GM19324 (cell line): ENCODE measurements around the gene C1QTNF1.
"Not testable (repeated sequence)": the region's sequence is repeated elsewhere in the genome, so short reads cannot be mapped to it uniquely, and the experiment has no call there.

Source experiments
- ATAC-seq: cut with Tn5 transposase; IDR thresholded peaks from one replicate; pipeline ENCODE4 v1.9.1; 2021; ENCODE audit warnings: mild to moderate bottlenecking, moderate library complexity; ENCODE audit not compliant: unreplicated experiment, low FRiP score

Gene C1QTNF1

DNA sequence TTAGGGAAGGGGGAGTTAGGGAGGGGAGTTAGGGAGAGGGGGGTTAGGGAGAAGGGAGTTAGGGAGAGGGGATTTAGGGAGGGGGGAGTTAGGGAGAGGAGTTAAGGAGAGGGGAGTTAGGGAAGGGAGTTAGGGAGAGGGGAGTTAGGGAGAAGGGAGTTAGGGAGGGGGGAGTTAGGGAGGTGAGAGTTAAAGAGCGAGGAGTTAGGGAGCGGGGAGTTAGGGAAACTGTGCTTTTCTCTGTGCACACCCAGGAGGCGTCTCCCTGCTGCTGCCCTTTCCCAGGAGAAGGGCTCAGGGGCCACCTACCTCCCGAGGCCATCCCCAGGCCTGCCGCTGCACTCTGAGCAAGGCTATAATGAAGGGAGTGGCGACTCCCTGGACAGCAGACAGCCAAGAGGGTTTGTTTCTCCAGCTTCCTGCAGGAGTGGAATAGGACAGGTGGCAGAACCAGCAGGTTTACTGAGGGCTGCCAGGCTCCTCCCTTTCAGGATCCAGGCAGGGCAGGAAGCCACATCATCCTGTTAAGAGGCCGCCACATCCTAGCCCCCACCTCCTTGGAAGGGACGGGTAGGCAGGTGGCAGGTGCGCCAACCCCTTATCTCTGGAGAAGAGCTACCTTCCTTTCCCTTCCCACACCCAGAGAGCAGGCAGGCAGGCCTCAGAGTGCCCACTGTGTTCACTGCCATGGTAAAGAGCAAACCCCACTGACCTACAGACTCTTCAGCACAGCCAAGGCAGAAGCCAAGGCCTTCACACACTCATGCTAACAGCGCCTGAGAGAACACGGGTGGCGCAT, 18.7 kb upstream of the C1QTNF1 start:
- no peak for ATAC-seq

DNA sequence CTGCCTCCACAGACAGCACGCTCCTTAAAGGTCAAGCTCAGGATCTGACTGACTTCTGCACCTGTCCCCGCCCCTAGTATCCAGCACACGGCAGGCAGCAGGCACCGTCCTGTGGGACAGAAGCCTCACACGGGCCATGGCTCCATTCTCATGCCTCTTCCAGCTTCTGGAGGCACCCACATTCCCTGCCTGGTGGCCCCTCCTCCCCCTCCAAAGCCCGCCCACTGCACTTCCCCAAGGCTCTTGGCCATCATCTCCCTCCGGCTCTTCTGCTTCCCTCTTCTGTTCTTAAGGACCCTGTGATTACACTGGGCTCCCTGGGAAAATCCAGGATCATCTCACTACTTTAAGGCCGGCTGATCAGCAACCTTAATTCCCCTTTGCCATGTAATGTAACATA, 17.9 kb upstream of the C1QTNF1 start:
- no peak for ATAC-seq

DNA sequence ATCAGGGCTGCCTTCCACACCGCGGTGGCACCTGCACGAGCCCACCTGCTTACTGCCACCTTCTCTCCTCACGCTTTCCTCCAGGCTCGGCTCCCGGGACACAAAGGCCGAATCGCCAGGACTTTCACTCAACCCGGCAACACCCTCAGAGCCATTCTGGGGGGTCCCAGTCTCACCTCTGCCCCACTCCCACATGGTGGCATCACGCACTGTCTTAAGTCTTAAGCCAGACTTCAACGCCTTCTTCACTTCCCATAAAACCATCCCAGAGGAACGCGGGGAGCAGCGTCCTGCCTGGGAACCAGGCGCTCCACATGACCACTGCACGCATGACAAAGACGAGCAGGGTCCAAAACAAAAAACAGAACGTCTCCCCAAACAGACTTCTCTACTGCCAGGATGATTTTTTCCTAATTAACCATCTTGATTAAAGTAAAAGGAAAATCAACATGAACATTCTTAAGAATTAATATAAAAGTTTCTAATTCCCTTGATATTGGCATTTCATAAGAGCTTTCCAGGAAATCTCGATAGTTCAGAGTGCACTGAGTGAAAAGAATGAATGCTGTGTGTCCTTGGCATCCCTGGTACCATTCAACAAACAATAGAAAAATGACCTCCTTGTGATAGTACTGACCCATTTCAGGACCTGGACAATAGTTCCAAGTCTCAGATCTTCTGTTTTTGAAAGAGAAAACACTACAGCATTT, 17.0 kb upstream of the C1QTNF1 start:
- no peak for ATAC-seq

DNA sequence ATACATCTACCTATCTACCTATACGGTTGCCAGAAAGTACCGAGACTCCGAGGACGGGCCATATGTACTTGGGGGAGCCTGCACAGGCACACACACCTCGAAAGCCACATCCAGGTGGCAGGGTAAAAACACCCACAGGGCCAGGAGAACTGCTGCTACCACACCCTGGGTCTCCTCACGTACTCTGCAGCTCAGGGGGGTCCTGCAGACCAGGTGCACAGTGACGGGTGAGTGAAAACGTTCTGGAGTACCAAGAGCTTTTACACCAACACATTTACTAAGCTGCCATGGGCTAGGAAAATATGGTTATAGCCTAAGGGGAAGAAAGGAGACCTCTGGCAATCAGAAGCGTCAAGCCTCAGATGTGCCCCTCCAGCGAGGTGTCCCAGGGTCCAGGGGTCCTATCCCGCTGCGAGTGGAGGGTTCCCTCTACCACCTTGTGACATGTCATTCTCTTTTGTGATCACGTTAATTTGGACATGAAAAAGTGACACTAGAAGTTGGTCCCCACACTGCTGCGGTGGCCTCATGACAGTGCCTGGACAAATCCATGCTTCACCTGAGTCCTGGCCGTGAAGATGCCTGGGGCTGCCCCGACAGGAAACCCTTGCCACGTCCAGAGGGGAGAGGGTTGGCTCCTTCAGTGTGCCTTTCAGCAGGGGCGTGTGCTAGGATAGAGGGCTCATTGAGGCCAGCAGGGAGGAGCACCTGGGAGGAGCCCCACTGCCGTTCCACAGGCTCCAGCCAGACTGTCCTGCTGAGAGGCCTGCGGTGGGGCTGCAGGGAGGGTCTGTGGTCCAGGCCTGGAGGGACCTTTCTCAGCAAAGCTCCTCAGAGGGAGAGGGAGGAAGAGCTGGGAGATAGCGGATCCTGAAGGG, 16.2 kb upstream of the C1QTNF1 start:
- no peak for ATAC-seq

DNA sequence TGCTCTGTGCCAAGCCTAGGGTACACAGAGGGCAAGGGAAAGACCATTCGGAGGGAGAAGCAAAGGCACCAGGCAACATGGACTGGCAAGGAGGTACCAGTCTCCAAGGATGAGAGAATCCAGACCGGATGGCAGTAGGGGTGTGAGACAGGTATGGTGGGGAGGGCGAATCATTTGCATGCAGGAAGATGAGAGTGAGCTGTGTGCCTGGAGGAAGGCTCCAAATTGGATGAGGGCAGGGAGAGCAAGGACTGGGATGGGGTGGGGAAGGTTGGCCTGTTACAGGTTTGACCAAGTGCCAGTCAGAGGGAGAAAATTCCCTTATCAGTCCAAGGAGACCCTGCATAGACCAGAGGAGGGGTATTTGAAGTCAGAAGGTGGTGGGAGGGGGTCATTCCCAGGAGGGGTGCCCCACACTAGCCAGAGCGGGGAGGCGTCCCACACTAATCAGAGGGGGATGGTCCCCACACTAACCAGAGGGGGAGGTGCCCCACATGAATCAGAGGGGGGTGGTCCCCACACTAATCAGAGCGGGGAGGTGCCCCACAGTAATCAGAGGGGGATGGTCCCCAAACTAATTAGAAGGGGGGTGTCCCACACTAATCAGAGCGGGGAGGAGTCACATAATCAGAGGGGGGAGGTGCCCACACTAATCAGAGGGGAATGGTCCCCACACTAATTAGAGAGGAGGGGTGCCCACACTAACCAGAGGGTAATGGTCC, 15.1 kb upstream of the C1QTNF1 start:
- ATAC-seq = no peak

DNA sequence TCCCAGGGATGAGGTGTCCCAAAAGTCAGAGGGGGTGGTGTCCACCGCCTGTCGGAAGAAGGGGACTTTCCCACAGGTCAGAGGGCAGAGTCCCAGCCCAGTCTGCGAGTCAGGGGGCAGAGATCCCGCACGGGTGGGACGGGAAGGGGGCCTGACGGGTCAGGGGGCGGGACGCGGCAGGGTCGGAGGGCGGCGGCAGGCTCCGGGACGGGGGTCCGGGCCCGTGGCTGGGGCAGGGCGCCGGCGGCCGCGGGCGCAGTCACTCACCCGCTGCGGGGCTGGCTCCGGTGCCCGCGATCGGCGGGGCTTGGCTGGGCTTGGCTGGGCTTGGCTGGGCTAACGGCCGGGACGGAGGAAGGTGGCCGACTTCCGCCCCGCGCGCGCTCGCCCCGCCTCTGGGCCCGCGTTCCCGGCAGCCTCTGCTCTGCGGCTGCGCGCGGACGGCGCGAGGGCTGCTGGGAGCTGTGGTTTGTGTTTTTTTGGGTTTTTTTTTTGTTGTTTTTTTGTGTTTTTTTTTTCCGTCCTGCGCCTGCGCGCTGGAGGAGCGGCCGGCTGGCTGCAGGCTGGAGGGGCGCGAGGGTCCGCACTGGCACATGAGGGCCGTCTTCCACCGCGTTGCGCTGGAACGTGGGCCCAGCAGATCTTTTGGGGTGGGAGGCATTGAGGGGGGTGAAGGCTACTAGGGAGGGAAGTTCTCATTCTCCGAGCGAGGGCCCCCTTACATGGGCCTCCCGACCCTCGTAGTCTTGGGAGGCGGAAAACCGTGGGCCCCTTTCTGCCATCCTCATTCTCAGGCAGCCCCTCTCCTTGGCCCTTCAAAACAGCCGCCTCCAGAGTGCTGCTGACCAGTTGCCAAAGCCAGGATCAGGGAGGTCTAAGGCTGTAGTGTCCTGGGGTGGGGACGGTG, 14.3 kb upstream of the C1QTNF1 start, which contains the start of gene CANT1:
TSS of gene CANT1 (minus strand) at position 368 of the 907 bp plus-strand sequence. CDS start 12,142 bp downstream, outside the sequence.
- peak; percentile 95 for ATAC-seq

DNA sequence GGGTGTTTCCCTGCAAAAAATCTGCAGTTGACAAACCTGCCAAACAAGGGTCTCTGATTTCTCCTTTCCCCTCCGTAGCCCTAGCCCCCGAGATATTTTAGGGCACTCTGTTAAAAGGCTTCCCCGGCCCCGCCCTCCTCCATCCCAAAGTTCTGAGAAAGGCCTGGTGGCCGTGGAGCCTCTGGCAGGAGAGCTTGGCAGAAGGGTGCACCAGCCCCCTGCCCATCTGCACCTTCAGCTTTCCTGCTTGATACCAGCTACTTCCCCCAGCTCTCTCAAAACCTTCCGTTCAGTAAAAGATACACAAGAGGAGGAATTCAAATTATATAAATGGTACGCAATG, 13.7 kb upstream of the C1QTNF1 start:
- no peak for ATAC-seq

DNA sequence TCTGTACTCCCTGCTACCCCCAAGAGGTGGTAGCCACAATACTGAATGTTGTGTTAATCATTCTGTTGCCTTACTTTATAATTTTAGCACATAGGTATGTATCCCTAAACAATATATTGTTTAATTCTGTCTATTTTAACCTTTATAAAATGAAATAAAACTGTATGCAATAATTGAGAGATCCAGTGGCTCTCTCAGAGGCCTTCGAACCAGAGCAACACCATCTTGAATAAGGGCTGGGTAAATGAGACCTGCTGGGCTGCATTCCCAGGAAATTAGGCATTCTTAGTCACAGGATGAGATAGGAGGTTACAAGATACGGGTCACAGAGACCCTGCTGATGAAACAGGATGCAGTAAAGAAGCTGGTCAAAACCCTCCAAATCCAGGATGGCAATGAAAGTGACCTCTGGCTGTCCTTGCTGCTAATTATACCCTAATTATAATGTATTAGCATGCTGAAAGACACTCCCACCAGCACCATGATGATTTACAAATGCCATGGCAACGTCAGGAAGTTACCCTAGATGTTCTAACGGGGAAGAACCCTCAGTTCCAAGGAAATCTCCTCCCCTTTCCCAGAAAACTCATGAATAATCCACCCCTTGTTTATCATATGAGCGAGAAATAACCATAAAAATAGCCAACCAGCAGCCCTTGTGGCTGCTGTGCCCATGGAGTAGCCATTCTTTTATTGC, 12.4 kb upstream of the C1QTNF1 start:
- no peak for ATAC-seq

DNA sequence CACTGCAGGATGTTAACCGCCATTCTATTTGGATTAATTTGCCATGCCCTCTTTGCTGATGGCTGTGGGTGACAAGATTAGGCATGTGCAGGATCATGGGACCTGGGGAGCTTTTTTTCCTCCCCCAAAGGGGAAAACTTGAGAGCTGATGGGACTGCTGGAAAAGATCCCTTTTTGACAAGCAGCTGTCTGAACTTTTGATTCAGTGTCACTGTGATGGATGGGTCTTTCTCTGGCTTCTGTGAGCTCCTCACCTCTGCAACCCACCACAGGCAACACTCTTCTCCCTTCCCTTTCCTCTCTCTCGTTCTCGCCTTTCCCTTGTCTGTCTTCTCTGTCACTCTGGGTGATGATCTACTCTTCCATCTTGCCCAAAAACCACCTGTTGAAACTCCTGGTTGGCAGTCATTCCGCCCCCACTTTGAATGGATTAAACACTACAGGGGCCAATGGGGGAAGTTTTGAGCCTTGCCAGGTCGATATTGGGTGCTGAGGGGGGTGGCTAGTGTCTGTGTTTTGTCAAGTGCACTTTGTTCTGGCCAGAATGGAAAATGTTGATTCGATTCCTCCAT, 11.3 kb upstream of the C1QTNF1 start:
- ATAC-seq = no peak

DNA sequence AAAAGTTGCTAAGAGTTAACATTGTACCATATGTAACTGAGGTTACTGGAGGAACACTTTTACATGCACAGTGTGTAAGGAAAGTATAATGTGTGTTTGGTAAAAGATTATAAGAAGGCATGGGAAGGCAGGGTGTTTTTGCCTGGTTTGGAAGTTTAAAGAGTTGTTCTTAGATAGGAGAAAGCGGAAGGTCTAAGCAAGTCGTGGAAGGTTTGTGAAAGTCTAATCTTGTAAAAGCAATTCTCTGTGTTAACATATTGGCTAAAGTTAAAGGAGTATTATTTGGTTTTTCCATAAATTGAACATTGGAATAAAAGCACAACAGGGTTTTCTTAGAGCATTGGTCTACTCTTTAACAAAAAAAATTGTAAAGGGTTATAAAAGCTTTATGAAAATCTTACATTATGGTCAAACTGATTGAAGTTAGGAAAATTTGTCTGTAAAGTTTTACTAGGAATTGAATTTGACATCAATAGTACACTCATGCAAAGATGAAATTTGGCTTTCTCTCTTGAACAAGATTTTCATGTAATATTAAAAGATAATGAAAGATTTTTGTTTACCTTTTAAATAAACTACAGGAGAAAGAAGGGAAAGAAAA, 9.7 kb upstream of the C1QTNF1 start:
- no peak for ATAC-seq

DNA sequence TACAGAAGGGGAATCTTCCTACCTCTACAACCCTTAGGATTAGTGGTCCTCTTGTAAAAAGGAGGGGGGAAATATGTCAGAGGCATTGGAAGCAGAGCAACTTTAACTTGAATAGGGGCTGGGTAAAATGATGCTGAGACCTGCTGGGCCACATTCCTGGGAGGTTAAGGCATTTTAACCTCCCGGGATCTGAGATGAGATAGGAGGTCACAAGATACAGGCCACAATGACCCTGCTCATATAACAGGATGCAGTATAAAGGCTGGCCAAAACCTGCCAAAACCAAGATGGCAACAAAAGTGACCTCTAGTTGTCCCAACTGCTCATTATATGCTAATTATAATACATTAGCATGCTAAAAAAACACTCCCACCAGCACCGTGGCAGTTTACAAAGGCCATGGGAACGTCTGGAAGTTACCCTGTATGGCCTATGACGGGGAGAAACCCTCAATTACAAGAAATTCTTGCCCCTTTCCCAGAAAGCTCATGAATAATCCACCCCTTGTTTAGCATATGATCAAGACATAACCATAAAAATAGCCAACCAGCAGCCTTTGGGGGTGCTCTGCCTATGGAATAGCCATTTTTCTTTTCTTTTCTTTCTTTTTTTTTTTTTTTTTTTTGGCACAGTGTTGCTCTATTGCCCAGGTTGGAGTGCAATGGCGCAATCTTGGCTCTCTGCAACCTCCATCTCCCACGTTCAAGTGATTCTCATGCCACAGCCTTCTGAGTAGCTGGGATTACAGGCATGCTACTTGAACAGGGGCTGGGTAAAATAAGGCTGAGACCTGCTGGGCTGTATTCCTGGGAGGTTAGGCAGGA, 6.2 kb upstream of the C1QTNF1 start:
- no peak for ATAC-seq

DNA sequence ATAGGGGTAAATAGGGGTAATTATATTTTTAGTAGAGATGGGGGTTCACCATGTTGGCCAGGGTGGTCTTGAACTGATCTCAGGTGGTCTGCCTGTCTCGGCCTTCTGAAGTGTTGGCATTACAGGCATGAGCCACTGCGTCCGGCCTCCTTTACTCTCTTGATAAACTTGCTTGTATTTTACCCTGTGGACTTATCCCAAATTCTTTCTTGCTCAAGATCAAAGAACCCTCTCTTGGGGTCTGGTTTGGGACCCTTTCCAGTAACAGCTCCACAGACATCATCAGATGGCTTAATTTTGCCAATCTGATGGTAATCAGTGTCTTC, 5.6 kb upstream of the C1QTNF1 start:
- no peak for ATAC-seq

DNA sequence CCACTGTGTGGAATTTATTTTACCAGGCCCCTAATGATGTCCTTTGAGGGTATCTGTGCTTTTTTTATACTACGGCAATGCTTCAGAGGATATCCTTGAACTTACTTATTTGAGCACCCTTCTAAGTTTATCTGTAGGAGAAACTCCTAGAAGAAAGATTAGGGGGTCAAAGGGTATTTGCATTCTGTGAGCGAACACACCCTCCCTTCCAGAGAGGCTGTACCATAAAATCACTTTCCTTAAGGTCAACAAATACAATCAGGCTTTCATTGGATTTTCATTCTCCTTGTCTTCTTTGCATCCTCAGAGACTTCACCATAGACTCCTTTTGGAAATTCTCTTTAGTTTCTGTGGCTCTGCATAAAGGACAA, 4.7 kb upstream of the C1QTNF1 start:
- ATAC-seq = no peak

DNA sequence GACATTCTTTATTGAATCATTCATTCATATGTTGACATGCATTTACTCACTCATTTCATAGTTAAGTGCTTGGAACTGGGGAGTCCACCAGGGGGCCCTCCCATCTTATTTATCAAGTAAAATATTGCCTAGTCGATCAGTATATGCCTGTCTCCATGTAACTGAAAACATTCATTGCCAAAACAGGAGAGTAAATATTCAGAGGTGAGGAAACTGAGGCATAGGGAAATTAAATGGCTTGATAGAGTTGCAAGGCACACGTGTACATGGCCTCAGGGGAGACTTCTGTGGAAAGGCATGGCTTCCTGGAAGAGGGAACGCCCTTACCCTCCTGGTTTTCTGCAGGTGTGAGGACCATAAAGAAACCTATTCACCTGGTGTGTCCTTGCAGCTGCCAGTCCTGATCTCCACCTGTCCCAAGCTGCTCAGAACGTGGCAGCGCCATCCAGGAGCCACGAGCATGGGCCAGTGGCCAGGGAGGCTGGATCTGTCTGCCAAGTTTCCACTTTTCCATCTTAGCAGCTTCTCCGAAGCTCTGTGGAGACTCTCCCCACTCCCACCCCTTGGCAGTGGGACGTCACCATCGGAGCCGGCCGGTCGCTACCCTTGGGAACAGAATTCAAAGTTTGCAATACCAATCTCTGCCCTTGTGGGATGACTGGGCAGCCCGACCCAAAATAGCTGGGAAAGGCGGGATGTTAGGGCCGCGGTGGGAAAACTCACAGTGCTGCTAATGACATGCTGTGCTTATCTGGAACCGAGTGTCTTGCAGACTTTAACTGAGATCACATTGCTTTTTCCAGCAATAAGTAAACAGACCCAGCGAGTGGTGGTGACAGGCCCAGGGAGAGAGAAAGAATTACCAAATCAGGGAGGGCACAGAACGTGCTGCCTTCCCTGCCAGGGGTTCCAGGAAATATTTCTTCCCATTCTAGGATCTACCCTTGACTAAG, 4.1 kb upstream of the C1QTNF1 start:
- no peak for ATAC-seq

DNA sequence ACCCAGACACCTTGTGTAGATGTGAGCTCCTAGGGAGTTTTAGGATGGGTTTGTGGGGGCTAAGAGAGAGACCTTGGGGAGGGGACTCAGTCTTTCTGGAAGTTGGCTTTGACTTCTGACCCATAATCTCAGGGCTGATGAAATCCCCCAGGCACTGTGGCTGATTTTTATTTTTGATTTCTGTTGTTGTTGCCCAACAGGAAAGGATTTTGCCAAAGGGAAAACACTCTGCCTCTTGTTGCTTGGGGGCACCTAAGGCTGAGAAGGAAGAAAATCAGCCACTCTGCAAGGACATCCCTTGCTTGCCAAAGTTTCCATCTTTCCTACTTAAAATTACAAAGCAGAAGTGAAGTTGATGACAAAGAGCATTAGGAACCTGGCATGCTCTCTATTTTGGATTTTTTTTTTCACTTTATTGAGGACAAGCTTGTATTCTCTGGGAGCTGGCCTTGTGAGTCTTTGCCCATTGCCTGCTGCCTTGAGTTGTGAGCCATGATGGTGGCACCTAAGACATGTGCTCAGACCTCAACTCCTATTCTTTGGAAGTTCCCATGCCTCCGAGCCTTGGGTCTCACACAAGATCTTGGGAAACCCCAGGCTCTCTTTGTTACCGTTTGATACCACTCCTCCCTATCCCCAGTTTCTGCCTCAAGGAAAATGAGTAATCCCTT, 3.2 kb upstream of the C1QTNF1 start:
- ATAC-seq = no peak

DNA sequence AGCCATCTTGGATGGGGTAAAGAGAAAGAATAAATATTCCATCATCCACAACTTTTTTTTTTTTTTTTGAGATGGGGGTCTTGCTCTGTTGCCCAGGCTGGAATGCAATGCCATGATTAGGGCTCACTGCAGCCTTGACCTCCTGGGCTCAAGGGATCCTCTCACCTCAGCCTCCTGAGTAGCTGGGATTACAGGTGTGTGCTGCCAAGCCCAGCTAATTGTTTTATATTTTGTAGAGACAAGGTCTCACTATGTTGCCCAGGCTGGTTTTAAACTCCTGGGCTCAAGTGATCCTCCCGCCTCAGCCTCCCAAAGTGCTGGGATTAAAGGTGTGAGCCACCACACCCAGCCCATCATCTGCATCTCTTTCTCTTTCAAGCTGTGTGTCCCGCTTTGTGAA, 2.0 kb upstream of the C1QTNF1 start:
- not testable (repeated sequence) for ATAC-seq
